ENCODE data around the gene NTM. TPM values are rescaled to one million over a fixed set of nuclear protein-coding genes. Genes with fewer than 3 reads are reported as not detected.

Gene NTM
- total RNA-seq, 1 experiment from 2014 or later: 16.4 TPM

DNA sequence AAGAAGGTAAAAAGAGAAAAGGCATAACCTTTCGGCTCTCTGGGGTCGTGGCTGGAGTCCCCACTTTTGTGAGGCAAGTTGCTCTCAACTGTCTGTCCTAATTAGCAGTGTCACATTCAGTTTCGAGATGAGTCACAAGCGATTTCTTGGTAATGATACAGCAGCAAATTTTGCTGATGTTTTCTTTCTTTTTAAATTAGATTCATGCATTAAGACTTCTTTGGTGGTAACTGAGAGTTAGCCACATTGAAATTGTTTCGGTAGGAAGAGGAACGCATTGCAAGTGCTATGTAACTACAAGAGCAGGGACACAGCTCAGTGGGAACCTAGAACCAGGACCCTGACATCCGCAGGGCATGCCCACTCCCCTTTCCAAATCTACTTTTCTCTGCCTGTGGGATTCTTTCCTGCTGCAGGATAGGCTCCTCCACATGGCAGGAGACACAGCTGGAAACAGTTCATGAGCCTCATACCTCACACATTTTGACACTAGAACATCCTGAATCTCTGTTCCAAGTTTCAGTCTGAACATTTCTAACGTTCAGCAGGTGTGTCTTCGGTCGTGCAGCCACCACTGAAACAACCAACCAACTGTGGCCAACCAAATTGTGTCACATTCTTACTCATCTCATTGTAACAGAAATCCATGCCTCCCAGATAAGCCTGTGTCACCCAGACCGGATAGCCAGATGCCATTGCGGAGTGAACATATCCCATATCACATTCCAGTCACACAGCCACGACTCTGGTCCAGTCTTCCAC, 987.6 kb downstream of the NTM start (continued):
- no peak for TF ChIP-seq TP53 (CRISPR knock-in tag; IDR thresholded peaks at IDR 0.05)
- no peak for TF ChIP-seq CREB1 (CRISPR knock-in tag; IDR thresholded peaks at IDR 0.05)
- TF ChIP-seq FOXP4 (CRISPR knock-in tag; IDR thresholded peaks at IDR 0.05): no peak
- TF ChIP-seq ATF1 (CRISPR knock-in tag; IDR thresholded peaks at IDR 0.05): no peak

GRCh38 chr11:132358573-132358953, 988.1 kb downstream of the NTM start:
- ChIA-PET POLR2A (no interaction called here), CTCF (no interaction called here)
- TF ChIP-seq JUN (CRISPR knock-in tag; IDR thresholded peaks at IDR 0.05) (no peak), AFF4 (CRISPR knock-in tag; IDR thresholded peaks at IDR 0.05; ENCODE audit: borderline replicate concordance) (no peak), ZNF396 (CRISPR knock-in tag; IDR thresholded peaks at IDR 0.05; ENCODE audit: borderline replicate concordance) (no peak), ZNF512 (CRISPR knock-in tag; IDR thresholded peaks at IDR 0.05; ENCODE audit: borderline replicate concordance) (no peak), HMGA2 (CRISPR knock-in tag; IDR thresholded peaks at IDR 0.05) (no peak), ZNF281 (CRISPR knock-in tag; IDR thresholded peaks at IDR 0.05) (no peak), GTF2I (CRISPR knock-in tag; conservative IDR thresholded peaks at IDR 0.05) (no peak), CBFB (CRISPR knock-in tag; IDR thresholded peaks at IDR 0.05; ENCODE audit: low read depth) (no peak), FOXP4 (CRISPR knock-in tag; IDR thresholded peaks at IDR 0.05) (no peak)
- TF ChIP-seq, protein P1, sequence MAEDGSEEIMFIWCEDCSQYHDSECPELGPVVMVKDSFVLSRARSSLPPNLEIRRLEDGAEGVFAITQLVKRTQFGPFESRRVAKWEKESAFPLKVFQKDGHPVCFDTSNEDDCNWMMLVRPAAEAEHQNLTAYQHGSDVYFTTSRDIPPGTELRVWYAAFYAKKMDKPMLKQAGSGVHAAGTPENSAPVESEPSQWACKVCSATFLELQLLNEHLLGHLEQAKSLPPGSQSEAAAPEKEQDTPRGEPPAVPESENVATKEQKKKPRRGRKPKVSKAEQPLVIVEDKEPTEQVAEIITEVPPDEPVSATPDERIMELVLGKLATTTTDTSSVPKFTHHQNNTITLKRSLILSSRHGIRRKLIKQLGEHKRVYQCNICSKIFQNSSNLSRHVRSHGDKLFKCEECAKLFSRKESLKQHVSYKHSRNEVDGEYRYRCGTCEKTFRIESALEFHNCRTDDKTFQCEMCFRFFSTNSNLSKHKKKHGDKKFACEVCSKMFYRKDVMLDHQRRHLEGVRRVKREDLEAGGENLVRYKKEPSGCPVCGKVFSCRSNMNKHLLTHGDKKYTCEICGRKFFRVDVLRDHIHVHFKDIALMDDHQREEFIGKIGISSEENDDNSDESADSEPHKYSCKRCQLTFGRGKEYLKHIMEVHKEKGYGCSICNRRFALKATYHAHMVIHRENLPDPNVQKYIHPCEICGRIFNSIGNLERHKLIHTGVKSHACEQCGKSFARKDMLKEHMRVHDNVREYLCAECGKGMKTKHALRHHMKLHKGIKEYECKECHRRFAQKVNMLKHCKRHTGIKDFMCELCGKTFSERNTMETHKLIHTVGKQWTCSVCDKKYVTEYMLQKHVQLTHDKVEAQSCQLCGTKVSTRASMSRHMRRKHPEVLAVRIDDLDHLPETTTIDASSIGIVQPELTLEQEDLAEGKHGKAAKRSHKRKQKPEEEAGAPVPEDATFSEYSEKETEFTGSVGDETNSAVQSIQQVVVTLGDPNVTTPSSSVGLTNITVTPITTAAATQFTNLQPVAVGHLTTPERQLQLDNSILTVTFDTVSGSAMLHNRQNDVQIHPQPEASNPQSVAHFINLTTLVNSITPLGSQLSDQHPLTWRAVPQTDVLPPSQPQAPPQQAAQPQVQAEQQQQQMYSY (CRISPR knock-in tag; IDR thresholded peaks at IDR 0.05): no peak
- TF ChIP-seq, protein P2, sequence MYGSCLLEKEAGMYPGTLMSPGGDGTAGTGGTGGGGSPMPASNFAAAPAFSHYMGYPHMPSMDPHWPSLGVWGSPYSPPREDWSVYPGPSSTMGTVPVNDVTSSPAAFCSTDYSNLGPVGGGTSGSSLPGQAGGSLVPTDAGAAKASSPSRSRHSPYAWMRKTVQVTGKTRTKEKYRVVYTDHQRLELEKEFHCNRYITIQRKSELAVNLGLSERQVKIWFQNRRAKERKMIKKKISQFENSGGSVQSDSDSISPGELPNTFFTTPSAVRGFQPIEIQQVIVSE (CRISPR knock-in tag; IDR thresholded peaks at IDR 0.05; ENCODE audit: borderline replicate concordance): no peak
- H3K27me3 Mint-ChIP-seq (ENCODE audit: low read depth): no peaks in the 10 kb centered on the region
- H3K4me1 Mint-ChIP-seq: 0 out of 2 replicates have a peak, but pooled peaks cover 3% of the 10 kb centered on the region
- no peak for ATAC-seq
- no peaks in the 10 kb centered on the region for H3K9me3 Mint-ChIP-seq
- no peak overlapping the region for H3K4me3 Mint-ChIP-seq
- no peak overlapping the region for H3K27ac Mint-ChIP-seq
- no peaks in the 10 kb centered on the region for H3K36me3 Mint-ChIP-seq
- no peak for DNase-seq (ENCODE audit: low spot score)
